Stimulated activated CD8-positive, alpha-beta memory T cell treated with anti-CD3 and anti-CD28 coated beads, Interleukin-12 subunit alpha, Interleukin-12 subunit beta, amount 100 ng/mL, for 1 hour (primary cell): ENCODE measurements around the gene PNPLA6.

Source experiments
- DNase-seq: peaks from one replicate; pipeline ENCODE4 v3.0.0-alpha.2; 2020; ENCODE audit warnings: low read depth

The PNPLA6 gene

GRCh38 chr19:7535047-7535997, at the start of gene PNPLA6:
PNPLA6 (plus strand) TSS chr19:7535717; CDS start chr19:7535789, 72 bp downstream.
- DNase-seq = peak; percentile 83

GRCh38 chr19:7486923-7487322, 48.6 kb upstream of the PNPLA6 start:
- no peak for DNase-seq

DNA sequence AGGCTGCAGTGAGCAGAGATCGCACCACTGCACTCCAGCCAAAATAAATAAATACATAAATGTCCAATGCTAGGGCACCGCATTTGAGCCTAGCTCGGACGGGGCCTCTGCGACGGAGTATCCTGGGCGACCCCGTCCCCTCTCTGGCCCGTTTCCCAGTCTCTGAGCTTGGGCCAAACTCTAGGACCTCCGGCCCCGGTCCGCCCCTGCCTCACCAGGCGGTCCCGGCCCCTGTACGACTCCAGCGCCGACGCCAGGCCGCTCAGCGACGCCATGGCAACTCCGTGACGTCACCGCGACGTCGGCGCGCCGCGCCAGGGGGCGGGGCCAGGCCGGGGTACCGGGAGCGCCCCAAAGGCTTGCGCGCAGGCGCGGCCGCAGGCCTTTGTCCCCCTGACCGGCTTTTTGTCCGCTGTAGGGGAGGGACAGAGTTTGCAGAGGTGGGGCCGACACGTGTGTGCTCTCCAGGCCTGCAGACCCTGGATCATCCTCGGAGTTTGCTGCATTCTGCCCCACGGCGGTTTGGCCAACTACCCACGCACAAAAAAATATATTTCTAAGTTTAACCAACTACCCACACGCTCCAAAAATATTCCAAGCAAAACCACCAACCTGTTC, 46.7 kb upstream of the PNPLA6 start, which contains the start of gene PEX11G:
Gene PEX11G (minus strand): TSS at position 300 of the 618 bp plus-strand sequence. CDS start 25 bp downstream, at position 275.
- peak; percentile 84 for DNase-seq

GRCh38 chr19:7489609-7490044, 45.9 kb upstream of the PNPLA6 start:
- no peak for DNase-seq

GRCh38 chr19:7492142-7492541, 43.4 kb upstream of the PNPLA6 start:
- no peak for DNase-seq

DNA sequence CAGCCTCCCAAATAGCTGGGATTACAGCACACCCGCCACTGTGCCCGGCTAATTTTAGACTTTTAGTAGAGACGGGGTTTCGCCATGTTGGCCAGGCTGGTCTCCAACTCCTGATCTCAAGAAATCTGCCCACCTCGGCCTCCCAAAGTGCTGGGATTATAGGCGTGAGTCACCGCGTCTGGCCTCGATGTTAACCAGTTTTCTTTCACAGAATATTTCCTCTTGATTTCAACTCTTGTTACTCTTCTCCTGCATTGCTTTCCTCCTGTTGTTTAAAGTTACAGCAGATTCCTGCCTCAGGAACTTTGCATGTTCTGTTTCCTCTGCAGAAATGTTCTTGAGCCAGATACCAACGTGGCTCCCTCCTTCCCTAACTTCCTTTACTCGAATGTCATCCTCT, 43.0 kb upstream of the PNPLA6 start:
- no peak for DNase-seq

DNA sequence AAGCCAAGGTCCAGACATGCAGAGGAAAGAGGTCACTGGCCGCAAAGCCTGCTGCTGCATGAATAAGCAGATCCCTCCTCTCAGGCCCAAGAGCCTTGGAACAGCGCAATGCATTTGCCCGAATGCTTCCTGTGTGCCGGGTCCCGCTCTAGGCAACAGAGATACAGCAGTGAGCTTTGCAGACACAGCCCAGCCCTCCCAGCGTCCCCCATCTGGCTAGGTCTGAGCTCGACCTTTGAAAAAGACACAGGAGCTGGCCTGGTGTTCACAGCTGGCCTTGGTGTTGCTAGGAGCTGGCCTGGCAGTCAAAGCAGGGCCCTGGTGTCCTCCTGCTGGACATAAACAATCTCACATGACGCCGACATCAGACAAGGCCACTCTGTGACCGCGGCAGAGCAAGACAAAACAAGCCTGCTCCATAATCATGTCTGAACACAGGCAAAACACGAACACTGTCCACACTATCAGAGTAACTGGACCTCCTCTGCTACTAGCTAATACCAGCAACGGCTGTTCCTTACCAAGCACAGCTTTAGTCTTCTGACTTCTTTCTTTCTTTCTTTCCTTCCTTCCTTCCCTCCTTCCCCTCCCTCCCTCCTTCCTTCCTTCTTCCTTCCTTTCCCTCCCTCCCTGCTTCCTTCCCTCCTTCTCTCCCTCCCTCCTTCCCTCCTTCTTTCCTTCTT, 41.0 kb upstream of the PNPLA6 start:
- DNase-seq = no peak

DNA sequence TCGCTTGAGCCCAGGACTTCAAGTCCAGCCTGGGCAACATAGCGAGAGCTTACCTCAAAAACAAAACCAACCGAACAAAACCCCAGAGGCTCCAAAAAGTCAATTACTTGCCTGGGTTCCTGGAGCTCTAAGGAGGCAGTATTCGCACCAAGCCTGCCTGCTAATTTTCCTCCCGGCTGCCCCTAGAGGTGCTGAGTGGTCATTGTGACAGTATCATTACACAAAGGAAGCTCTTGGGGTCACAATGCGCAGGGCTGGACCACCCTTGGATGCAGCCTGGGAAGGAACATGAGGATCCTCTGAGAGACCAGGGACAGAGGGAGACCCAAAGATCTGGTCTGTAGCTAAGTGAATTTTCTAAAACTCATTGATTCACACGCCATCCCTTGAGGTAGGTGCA, 38.2 kb upstream of the PNPLA6 start:
- DNase-seq = no peak

DNA sequence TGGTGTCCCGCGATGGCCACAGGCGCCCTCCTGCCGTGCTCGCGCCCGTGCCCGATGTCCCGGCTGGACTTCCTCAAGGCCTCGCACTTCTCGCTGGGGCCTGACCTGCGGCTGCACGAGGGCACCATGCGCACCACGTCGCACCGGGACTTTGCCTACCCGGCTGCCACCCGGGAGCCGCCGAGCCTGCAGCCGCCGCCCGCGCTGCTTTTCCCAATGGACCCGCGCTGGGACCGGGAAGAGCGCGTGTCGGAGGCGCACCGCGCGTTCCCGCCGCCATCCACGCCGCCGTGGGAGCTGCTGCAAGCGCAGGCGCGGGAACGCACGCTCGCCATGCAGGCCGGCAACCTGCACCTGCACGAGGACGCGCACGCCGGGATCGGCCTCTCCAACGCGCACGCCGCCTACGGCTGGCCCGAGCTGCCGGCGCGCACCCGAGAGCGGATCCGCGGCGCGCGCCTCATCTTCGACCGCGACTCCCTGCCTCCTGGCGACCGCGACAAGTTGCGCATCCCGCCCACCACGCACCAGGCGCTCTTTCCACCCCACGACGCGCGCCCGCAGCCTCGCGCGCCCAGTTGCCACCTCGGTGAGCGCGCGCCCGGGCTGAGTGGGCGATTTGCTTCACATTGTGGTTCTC, 34.6 kb upstream of the PNPLA6 start:
- DNase-seq = no peak

- DNase-seq = no peak
These were observed 33.0 kb upstream of the PNPLA6 start for GRCh38 chr19:7502552-7502951.

- DNase-seq = no peak
These were observed 30.8 kb upstream of the PNPLA6 start for GRCh38 chr19:7504684-7505083.

DNA sequence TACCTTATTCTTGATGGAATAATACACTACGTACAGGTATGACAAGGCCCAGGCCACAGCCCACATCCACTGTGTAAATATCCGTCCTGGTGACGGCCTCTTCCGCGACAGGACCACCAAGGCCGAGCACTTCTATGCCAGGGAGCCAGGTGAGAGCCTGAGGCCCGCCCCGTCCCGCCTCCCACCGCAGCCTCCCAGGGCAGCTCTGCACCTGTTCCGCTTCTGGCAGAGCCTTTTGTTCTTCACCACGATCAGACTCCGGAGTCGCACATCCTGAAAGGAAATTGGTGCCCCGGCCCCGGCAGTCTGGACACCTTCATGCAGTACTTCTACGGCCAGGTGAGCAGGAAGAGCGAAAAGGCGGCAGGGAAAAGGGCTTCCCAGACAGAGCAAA, 30.2 kb upstream of the PNPLA6 start:
- DNase-seq = no peak

DNA sequence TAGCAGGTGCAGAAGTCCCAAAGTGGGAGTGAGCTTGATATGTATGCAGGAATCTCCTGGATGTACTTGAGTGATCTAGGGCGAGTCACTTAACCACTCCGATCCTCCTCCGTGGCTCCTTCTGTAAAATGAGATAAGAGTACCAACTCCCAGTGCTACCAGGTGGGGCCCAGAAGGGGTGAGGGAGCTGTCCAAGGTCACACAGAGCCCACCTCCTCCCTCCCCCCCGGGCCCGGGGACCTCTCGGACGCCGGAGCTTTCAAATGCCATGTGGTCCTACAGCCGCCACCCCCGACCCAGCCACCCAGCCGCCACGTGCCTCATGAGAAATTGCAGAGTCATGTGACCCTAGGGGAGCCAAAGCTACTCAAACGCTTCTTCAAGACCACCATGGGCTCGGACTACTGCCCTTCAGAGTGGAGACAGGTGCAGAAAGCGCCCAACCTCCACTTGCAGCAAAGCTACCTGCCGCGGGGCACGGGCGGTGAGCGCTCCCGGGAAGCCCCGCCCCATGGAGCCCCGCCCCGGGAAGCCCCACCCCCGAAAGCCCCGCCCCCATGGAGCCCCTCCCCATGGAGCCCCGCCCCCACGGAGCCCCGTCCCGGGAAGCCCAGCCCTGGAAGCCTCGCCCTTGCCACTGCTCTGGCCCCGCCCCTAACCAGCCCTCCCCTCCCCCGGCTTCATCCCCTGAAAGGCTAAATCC, 29.7 kb upstream of the PNPLA6 start:
- DNase-seq = no peak

DNA sequence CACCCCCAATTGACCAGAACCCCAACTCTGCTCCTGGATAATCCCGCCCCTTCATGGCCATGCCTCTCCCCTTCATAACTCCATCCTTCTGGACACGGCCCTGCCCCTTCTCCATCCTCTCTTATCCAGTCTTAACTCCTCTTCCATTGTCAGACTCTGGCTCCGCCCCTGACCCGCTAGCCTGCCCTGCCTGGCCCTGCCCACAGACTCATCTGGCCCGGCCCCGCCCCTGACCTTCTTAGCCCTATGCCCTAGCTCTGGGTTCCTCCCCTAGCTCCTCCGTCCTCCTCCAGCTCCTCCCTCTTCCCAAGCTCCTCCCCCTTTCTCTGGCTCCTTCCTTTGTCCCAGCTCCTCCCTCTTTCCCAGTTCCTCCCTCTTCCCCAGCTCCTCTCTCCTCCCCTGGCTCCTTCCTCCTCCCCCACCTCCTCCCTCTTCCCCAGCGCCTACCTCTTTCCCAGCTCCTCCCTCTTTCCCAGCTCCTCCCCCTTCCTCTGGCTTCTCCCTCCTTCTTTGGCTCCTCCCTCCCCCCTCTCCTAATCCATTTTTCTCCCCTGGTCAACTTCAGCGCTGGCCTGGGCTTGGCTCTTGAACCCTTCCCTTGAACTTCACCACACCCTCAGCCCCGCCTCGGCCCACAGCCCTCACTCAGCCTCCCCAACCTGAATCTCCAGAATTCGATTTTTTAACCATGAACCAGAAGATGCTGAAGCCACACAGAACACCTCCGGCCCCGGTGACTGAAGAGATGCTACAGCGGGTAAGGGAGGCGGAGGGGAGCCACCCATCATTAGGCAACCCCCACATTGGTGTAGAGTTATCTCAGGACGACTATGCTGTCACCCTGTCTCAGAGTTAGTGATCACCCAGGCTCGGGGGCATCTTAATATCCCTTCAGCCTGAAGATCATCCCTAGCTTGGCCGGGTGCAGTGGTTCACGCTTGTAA, 28.9 kb upstream of the PNPLA6 start:
- DNase-seq = no peak

DNA sequence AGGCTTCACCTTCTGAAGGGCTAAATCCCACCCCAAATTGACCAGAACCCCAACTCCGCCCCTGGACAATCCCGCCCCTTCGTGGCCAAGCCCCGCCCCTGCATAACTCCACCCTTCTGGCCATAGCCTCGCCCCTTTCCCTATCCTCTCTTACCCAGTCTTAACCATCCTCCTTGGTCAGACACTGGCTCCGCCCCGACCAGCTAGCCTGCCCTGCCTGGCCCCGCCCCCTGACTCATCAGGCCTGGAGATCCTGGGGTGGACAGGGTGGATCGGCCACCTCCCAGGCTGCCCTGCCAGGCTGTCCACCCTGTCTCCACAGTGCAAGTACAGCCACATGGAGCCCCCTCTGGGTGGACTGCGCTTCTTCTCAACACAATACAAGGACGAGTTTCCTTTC, 27.6 kb upstream of the PNPLA6 start:
- no peak for DNase-seq

- no peak for DNase-seq
These were observed 25.9 kb upstream of the PNPLA6 start for GRCh38 chr19:7509625-7510024.

DNA sequence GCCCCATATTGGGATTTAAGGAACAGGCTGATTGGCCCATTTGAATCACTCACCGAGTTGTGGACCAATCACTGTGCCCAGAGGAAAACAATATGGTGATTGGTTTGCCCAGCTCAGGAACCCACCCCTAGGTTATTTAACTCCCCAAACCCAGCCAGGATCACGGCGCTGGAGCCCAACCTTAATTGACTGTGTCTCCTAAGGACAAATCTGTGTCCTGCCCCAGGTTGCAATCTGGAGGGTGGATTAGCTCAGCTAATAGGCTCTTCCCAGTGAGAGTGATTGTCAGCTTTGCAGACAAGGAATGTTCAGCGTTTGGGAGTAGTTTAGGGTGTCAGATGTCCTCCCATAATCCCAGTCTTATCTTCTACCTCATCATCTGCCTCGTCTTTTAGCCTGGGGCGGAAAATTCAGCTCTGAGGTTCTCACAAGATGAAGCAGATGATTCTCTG, 23.1 kb upstream of the PNPLA6 start:
- no peak for DNase-seq

GRCh38 chr19:7513809-7514642, 21.5 kb upstream of the PNPLA6 start:
- DNase-seq = no peak

DNA sequence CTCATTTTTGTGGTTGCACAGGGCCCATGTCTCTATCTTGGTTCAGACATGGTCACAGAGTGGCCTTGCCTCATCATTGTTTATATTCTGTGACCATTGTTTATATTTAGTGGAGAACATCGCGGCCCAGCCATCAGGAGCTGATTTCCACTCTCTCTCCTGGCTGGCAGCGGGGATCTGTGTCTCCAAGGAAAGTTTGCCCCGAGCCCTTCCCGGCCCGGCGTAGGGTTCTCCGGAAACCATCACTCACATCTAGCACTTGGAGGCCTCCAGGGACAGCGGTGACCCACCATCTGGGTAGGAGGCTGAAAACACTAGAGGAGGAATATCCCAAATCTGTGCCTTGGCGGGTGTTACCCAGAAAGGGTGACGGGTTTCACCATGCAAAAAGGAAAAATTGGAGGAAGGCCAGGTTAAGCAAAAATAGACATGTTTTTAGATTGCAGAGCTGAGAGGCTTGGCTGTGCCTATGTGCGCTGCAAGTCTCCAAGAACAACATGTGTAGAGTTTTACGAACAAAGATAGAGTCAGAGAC, 20.3 kb upstream of the PNPLA6 start:
- no peak for DNase-seq
